DMS 273 (cell line): ENCODE measurements around the gene APRT.

Source experiments
- DNase-seq: peaks from one replicate; lab custom pipeline; 2025; ENCODE audit not compliant: unreplicated experiment; lab: John Stamatoyannopoulos, UW

APRT gene

GRCh38 chr16:88811769-88812512, at the start of gene APRT:
Gene APRT (minus strand): TSS chr16:88811928. CDS start chr16:88811899, 29 bp downstream.
- peak; percentile 95 for DNase-seq

- DNase-seq = no peak
Observed at GRCh38 chr16:88861359-88861758, 49.6 kb upstream of the APRT start.

- DNase-seq = no peak
Observed at GRCh38 chr16:88859381-88860091, 47.8 kb upstream of the APRT start.

GRCh38 chr16:88857728-88858339, 46.1 kb upstream of the APRT start:
- peak; percentile 90 for DNase-seq

- DNase-seq = peak; percentile 98
Observed at GRCh38 chr16:88856828-88857727, 45.4 kb upstream of the APRT start, which contains the start of the genes GALNS and TRAPPC2L. Gene GALNS (minus strand): TSS chr16:88856947. CDS start chr16:88856877, 70 bp downstream. Gene TRAPPC2L (plus strand): TSS chr16:88857127. CDS start chr16:88857151, 24 bp downstream.

GRCh38 chr16:88856122-88856827, 44.5 kb upstream of the APRT start:
- no peak for DNase-seq

- no peak for DNase-seq
Observed at GRCh38 chr16:88855736-88856121, 44.0 kb upstream of the APRT start.

GRCh38 chr16:88855176-88855575, 43.4 kb upstream of the APRT start:
- DNase-seq = no peak

GRCh38 chr16:88854306-88855111, 42.8 kb upstream of the APRT start:
- DNase-seq = no peak

GRCh38 chr16:88853325-88853941, 41.7 kb upstream of the APRT start:
- no peak for DNase-seq

GRCh38 chr16:88851616-88852015, 39.9 kb upstream of the APRT start:
- no peak for DNase-seq

GRCh38 chr16:88850531-88851199, 38.9 kb upstream of the APRT start:
- DNase-seq = no peak

GRCh38 chr16:88848557-88848956, 36.8 kb upstream of the APRT start:
- no peak for DNase-seq

- DNase-seq = no peak
Observed at GRCh38 chr16:88847654-88848053, 35.9 kb upstream of the APRT start.

GRCh38 chr16:88846088-88846487, 34.4 kb upstream of the APRT start:
- no peak for DNase-seq

GRCh38 chr16:88844419-88845036, 32.8 kb upstream of the APRT start:
- DNase-seq = peak; percentile 62

GRCh38 chr16:88843256-88843655, 31.5 kb upstream of the APRT start:
- no peak for DNase-seq

GRCh38 chr16:88842806-88843205, 31.1 kb upstream of the APRT start:
- no peak for DNase-seq
